AG09309 (cell line): ENCODE data around the gene CEP131.

Experiments used
- DNase-seq: peaks from one replicate; pipeline ENCODE4 v3.0.0-alpha.2; 2010; ENCODE audit warnings: low read depth
- H3K4me3 ChIP-seq: 2 replicates; pipeline ENCODE4 v1.5.1; 2011; ENCODE audit warnings: mild to moderate bottlenecking, low read depth, low read length, moderate library complexity; ENCODE audit not compliant: control insufficient read depth
- TF ChIP-seq, protein P1 (sequence below): IDR thresholded peaks from 2 replicates; pipeline ENCODE4 v1.5.1; 2011; ENCODE audit warnings: mild to moderate bottlenecking, low read depth, low read length, inconsistent platforms; ENCODE audit not compliant: insufficient read depth, control insufficient read depth; ENCODE audit errors: missing control alignments

The CEP131 gene

DNA sequence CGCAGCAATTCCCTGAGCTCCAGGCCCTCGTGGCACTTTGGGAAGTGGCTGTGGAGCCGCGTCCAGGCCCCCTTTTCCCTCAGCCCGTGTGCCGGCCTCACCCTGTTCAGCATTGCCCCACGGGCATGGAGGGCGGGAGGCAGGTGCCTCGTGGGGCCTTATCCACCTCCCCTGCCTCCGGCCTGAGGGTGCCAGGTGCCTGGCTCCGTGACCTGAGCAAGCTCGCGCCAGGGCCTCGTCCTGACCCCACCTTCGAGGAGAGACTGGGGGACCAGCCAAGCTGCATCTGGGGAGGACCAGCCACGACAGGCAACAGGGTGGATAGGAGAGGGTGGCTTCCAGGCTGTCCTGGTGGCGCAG is 29.7 kb downstream of the CEP131 start:
- DNase-seq: no peak
- TF ChIP-seq, protein P1, sequence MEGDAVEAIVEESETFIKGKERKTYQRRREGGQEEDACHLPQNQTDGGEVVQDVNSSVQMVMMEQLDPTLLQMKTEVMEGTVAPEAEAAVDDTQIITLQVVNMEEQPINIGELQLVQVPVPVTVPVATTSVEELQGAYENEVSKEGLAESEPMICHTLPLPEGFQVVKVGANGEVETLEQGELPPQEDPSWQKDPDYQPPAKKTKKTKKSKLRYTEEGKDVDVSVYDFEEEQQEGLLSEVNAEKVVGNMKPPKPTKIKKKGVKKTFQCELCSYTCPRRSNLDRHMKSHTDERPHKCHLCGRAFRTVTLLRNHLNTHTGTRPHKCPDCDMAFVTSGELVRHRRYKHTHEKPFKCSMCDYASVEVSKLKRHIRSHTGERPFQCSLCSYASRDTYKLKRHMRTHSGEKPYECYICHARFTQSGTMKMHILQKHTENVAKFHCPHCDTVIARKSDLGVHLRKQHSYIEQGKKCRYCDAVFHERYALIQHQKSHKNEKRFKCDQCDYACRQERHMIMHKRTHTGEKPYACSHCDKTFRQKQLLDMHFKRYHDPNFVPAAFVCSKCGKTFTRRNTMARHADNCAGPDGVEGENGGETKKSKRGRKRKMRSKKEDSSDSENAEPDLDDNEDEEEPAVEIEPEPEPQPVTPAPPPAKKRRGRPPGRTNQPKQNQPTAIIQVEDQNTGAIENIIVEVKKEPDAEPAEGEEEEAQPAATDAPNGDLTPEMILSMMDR: no peak
- no peak overlapping the region for H3K4me3 ChIP-seq

DNA sequence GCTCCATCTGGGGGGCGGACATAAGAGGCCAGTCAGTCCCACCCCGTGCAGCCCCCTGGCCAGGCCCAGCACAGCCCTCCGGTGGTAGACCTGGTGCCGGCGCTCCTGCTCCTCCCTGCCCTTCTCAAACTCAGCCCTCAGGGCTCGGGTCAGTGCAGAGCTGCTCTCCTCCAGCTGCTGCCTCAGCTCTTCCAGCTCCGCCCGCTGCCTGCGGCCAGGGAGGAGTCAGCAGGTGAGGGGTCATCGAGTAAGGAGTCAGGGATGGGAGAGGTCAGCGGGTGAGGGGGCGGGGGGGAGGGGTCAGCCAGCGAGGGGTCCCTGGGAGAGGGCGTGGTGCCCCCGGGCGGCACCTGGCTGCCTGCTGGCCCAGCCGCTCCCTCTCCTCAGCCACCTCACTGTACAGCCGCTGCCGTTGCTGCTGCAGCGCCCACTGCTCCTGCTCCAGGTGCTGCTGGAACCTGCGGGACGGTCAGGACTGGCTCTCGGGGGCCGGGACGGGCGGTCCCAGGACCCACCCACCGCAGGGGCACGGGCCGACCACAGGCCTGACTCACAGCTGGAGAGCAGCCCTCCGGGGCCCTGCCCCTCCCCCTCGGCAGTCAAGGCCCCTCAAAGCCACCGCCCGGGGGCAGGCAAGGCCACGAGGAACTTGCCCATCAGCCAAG is 30.2 kb downstream of the CEP131 start:
- TF ChIP-seq, protein P1: no peak
- no peak overlapping the region for H3K4me3 ChIP-seq
- no peak for DNase-seq

DNA sequence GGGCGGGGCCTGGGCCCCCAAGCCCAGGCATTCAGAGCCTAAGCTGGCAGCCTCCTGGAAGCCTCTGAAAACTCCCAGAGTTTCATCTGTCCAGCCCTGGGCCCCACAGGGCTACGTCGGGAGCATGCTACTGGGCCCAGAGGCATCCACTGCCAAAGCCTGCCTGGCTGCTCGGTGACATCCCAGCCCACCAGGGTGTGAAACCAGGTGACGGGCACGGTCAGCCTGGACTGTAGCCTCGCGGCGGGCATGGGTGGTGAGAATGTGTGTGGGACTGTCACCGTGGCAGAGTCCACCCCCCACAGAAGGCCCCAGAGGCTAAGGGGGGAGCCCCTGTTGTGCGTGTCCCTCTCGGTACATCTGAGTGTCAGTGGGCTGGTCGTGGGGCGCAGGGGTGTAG is 31.1 kb downstream of the CEP131 start:
- H3K4me3 ChIP-seq: no peak overlapping the region
- TF ChIP-seq, protein P1: no peak
- DNase-seq: no peak

DNA sequence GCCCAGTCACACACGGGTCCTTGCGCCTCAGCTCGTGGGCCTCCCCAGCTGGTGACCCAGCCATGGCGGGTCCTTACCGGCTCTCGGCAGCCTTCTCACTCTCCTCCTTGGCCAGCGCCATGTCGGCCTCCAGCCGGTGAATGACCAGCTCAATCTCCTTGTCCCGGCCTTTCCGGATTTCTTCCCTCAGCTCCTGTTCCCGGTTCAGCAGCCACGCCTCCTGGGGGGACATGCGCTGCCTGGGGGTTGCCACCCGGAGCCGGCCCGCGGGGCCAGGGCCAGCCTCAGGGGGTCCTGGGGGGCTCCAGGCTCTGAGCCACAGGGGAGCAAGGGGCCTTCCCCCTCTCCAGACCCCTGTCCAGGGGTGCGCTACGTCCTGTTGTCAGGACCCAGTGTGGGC is 31.6 kb downstream of the CEP131 start:
- H3K4me3 ChIP-seq: no peak overlapping the region
- DNase-seq: no peak
- TF ChIP-seq, protein P1: no peak

DNA sequence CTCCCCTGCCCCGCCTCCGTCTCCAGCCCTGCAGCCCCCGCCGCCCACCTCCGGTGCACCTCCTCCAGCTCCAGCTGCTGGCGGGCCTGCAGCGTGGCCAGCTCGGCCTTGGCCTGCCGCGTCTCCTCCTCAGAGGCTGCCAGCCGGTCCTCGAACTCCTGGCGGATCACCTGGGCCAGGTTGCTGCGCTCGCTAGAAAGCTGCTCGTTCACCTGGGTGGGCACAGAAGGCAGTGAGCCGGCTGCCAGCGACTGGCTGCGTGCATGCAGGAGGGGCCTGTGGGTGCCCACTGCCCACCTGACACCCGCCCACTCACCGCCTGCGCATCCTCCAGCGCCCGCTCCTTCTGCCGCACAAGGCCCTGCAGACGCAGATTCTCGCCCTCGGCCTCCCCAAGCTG is 32.2 kb downstream of the CEP131 start:
- H3K4me3 ChIP-seq: no peak overlapping the region
- TF ChIP-seq, protein P1: no peak

DNA sequence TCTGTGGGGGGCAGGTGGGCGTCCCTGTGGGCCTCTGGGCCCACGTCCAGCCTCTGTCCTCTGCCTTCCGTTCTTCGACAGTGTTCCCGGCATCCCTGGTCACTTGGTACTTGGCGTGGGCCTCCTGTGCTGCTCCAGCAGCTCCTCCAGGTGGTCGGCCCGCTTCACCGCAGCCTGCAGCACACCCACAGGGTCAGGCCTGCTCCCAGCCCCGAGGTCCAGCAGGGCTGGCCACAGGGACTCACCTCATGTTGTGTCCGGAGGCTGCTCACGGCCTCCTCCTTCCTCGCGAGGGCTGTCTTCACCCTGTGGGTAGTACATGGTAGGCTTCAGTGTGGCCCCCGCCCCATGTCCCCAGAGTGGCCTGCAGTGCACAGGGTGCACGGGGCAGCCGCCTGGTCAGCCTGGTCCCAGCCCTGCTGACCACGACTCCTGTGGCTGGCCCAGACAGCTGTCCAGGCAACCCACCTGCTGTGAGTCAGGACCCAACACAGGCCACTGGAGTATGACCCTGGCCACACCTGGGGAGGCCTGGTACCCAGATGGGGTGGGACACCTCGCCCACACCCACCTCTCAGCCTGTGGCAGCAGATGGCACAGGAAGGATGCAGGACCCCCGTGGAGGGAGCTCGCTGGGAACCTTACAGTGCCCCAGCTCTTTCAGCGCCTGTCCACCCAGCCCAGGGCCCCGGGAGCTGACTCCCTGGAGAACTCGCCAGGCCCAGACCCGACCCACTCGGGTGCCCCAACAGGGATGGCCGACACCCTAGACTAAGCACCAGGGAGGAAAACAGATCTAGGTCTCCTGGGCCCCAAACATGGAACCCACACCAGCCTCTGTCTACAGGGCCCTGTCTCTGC is 32.9 kb downstream of the CEP131 start:
- DNase-seq: no peak
- H3K4me3 ChIP-seq: no peak overlapping the region
- TF ChIP-seq, protein P1: no peak

More for the DNA sequence above, 32.2 kb downstream of the CEP131 start:
- no peak for DNase-seq
